Measurements from ENCODE around the gene SMARCA5. TPM values are rescaled to one million over a fixed set of nuclear protein-coding genes. Genes with fewer than 3 reads are reported as not detected.

The SMARCA5 gene
- total RNA-seq, 1 donor from 2014 or later: 8.8 TPM

Other genes starting within 250 kb of the SMARCA5 start
- 11.1 TPM for gene GAB1, start 176.8 kb upstream of the SMARCA5 start, total RNA-seq
- gene FREM3, start 187.0 kb downstream of the SMARCA5 start, total RNA-seq: not detected